GM19397 (cell line): ENCODE results near the gene FIBCD1.

Source experiments
- ATAC-seq: cut with Tn5 transposase; IDR thresholded peaks from one replicate; pipeline ENCODE4 v1.9.1; 2021; ENCODE audit warnings: mild to moderate bottlenecking, moderate library complexity; ENCODE audit not compliant: unreplicated experiment

FIBCD1 gene

DNA sequence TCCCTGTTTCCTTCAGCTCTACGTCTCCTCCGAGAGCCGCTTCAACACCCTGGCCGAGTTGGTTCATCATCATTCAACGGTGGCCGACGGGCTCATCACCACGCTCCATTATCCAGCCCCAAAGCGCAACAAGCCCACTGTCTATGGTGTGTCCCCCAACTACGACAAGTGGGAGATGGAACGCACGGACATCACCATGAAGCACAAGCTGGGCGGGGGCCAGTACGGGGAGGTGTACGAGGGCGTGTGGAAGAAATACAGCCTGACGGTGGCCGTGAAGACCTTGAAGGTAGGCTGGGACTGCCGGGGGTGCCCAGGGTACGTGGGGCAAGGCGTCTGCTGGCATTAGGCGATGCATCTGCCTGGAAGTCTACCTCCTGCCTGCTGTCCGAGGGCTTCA is 76.3 kb downstream of the FIBCD1 start:
- no peak for ATAC-seq

GRCh38 chr9:130862217-130862616 is 76.8 kb downstream of the FIBCD1 start:
- ATAC-seq: no peak

DNA sequence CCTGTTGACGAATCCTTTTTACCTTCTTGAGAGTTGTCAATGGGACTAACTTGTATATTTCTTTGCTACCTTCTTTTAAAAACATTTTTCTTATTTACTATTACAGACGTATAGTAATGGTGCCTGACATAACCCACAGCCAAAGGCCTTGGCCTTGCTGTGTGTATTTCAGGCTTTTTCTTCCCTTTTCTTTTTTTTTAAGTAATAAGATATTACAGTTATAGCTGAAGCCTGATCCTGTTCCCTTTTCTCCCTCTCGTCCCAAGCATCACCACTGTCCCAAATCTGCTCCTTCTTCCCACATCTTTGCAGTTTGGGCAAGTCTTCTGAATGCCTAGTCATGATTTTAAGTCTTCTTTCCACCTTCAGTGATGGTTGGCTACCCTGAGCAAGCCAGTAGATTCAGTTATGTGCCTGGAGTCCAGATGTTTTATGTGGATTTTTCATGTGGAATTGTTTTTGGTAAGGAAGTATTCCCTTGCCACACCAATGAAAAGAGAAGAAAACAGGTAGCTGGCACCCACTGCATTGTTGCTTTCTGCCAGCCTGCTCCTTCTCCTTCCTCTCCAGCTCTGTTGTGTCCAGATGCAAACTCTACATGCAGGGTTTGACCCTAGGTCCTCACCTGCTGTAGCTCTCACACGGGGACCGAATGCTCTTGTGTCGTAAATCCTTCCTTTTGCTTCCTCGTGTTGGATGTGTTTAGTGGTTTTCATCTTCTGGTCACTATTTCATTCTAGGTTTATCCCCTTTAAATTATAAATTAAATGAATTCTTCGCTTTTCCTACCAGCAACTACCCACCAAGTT is 77.5 kb downstream of the FIBCD1 start:
- ATAC-seq: no peak

GRCh38 chr9:130860458-130861316 is 78.4 kb downstream of the FIBCD1 start:
- ATAC-seq: no peak

DNA sequence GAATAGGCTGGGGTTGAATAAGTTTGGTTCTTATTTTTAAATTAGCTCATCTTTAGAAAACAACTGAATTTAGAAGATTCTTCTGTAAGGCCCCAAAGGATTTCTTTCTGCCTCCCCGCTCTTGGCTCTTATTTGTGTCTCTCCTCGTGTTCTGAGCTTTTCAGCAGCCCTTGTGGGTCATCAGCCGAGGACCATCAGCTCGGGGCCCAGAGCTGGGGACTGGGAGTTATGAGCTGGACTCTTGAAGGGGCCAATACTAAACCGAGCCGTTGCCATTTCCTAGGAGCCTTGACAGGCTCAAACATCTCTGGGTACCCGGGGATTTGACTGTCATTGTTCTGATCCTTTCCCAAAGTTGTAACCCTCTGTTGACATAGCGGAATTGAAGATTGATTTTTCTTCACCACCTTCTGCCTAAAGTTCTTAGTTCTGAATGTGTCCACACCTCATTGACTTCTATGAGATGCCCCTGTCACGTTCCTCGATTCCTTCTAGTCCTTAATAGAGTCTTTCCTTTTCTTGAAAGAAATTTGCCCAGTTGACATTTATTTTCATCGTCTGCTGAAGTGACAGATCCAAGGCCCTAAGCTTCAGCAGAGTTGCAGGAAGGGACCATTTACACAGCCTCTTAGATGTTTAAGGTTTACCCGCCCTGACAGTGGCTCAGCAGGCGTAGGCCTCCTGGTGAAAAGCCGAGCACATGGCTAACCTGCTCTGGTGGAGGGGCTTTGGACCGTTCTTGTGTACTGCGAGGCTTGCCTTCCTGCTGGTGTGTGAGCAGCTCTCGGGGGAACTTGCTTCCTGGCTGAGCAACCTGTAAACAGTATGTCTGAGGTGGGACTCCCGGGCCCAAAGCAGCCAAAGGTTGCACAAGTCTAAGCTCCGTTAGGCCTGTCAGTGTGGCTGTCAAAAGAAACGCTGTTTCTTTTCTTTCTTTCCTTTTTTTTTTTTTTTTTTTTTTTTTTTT is 80.0 kb downstream of the FIBCD1 start:
- no peak for ATAC-seq

- no peak for ATAC-seq
Observed at GRCh38 chr9:130857864-130858738, 80.9 kb downstream of the FIBCD1 start.

- ATAC-seq: no peak
Observed at GRCh38 chr9:130856474-130856873, 82.6 kb downstream of the FIBCD1 start.

GRCh38 chr9:130854835-130855234 is 84.2 kb downstream of the FIBCD1 start:
- ATAC-seq: no peak

- no peak for ATAC-seq
Observed at GRCh38 chr9:130854092-130854491, 85.0 kb downstream of the FIBCD1 start.

GRCh38 chr9:130852801-130853200 is 86.2 kb downstream of the FIBCD1 start:
- ATAC-seq: no peak
